Endothelial cell of umbilical vein (primary cell): ENCODE measurements around the gene ZNF385D. TPM values are rescaled to one million over a fixed set of nuclear protein-coding genes. Genes with fewer than 3 reads are reported as not detected.

ENCODE experiments used
- BruUV-seq: library from RNA; stranded (reverse); fragments of 400-500 nt; replicated peaks from 2 replicates; lab custom pipeline; 2021; lab: Mats Ljungman, UMichigan
- CTCF ChIA-PET: fragments of 300-600, 350-600 bp; sonication (Branson Sonifier 250); formaldehyde crosslinking; loops from one replicate; lab custom pipeline; 2021; ENCODE audit warnings: antibody characterized with exemption, inconsistent platforms; lab: Charles Lee
- POLR2A ChIA-PET: fragments of 300-600, 350-600 bp; sonication (Branson Sonifier 250); formaldehyde crosslinking; loops from one replicate; lab custom pipeline; 2021; ENCODE audit warnings: antibody characterized with exemption, inconsistent platforms; lab: Charles Lee
- DNase-seq: peaks from one replicate; pipeline ENCODE4 v3.0.0-alpha.2; 2011; ENCODE audit warnings: low read depth, low spot score
- FAIRE-seq: peaks from 2 replicates; lab custom pipeline; 2011; peaks lifted over from hg19 to GRCh38; lab: Jason Lieb, UNC
- H2AFZ ChIP-seq: 2 replicates; pipeline ENCODE4 v1.6.0; 2012; ENCODE audit warnings: low read depth, low read length, control low read depth, inconsistent platforms
- H3K27ac ChIP-seq: 2 replicates; pipeline ENCODE4 v1.5.1; 2011; ENCODE audit warnings: low read depth, mild to moderate bottlenecking, control low read depth, low read length, moderate library complexity; ENCODE audit not compliant: insufficient read depth
- H3K27me3 ChIP-seq, 2 experiments: 2 replicates each; pipeline versions ENCODE4 v1.6.0 to v1.6.1; 2011; ENCODE audit warnings: low read length in 2 of 2, mixed read lengths in 1 of 2; ENCODE audit not compliant: control insufficient read depth in 2 of 2, insufficient read depth in 2 of 2
- H3K36me3 ChIP-seq, 2 experiments: 2 replicates in 1 of 2; 3 replicates in 1 of 2; pipeline ENCODE4 v1.5.1; 2011; ENCODE audit warnings: low read length in 2 of 2, mild to moderate bottlenecking in 1 of 2, moderate library complexity in 1 of 2; ENCODE audit not compliant: control insufficient read depth in 2 of 2, insufficient read depth in 2 of 2; ENCODE audit errors: extremely low read depth in 1 of 2
- H3K4me1 ChIP-seq: 3 replicates; pipeline ENCODE4 v1.5.1; 2011; ENCODE audit warnings: mild to moderate bottlenecking, low read length; ENCODE audit not compliant: control insufficient read depth, insufficient read depth; ENCODE audit errors: extremely low read depth
- H3K4me2 ChIP-seq: 2 replicates; pipeline ENCODE4 v1.6.1; 2011; ENCODE audit warnings: low read length, control low read depth, mixed read lengths; ENCODE audit not compliant: insufficient read depth
- H3K4me3 ChIP-seq, 3 experiments: fragments of 200-600 bp in 1 of 3; sonication (generic), shearing (Covaris generic) in 1 of 3; replicated peaks in 1 of 3; 2 replicates each; pipeline ENCODE4 v1.5.1; 2011 to 2016; ENCODE audit warnings: control low read depth in 3 of 3, low read length in 3 of 3, mild to moderate bottlenecking in 2 of 3, inconsistent platforms in 1 of 3, low read depth in 1 of 3, moderate library complexity in 1 of 3; ENCODE audit not compliant: insufficient read depth in 1 of 3
- H3K79me2 ChIP-seq: 2 replicates; pipeline ENCODE4 v1.6.0; 2012; ENCODE audit warnings: low read length, inconsistent platforms; ENCODE audit not compliant: control insufficient read depth, insufficient read depth
- H3K9ac ChIP-seq: replicated peaks from 2 replicates; pipeline ENCODE3; 2011; ENCODE audit warnings: low read length, control low read depth; ENCODE audit not compliant: insufficient read depth; ENCODE audit errors: extremely low read depth
- H3K9me1 ChIP-seq: replicated peaks from 3 replicates; pipeline ENCODE4 v1.6.0; 2011; ENCODE audit warnings: mild to moderate bottlenecking, low read length; ENCODE audit not compliant: control insufficient read depth, insufficient read depth; ENCODE audit errors: extremely low read depth
- H3K9me3 ChIP-seq: replicated peaks from 2 replicates; pipeline ENCODE4 v1.5.1; 2012; ENCODE audit warnings: low read length, inconsistent platforms; ENCODE audit not compliant: control insufficient read depth, insufficient read depth
- H4K20me1 ChIP-seq: replicated peaks from 2 replicates; pipeline ENCODE3; 2011; ENCODE audit warnings: mild to moderate bottlenecking, low read length; ENCODE audit not compliant: control insufficient read depth, insufficient read depth; ENCODE audit errors: extremely low read depth
- EZH2 ChIP-seq: IDR thresholded peaks from 2 replicates; pipeline ENCODE4 v1.6.1; 2012; ENCODE audit warnings: borderline replicate concordance, low read depth, mild to moderate bottlenecking, moderate library complexity, low read length, inconsistent platforms; ENCODE audit not compliant: severe bottlenecking
- FOS ChIP-seq: IDR thresholded peaks from 2 replicates; pipeline ENCODE4 v1.6.1; 2011; ENCODE audit warnings: mild to moderate bottlenecking, low read length, moderate library complexity, borderline replicate concordance; ENCODE audit not compliant: insufficient read depth
- GATA2 ChIP-seq: IDR thresholded peaks from 2 replicates; pipeline ENCODE4 v1.7.0; 2011; ENCODE audit warnings: low read depth, mild to moderate bottlenecking, moderate library complexity, mixed read lengths, low read length; ENCODE audit not compliant: insufficient read length, insufficient read depth
- JUN ChIP-seq: IDR thresholded peaks from 2 replicates; pipeline ENCODE4 v1.6.1; 2011; ENCODE audit warnings: borderline replicate concordance, low read depth; ENCODE audit not compliant: insufficient read length, insufficient read depth
- MAX ChIP-seq: IDR thresholded peaks from 2 replicates; pipeline ENCODE4 v1.6.1; 2011; ENCODE audit not compliant: insufficient read depth, insufficient read length
- MYC ChIP-seq: IDR thresholded peaks from one replicate; pipeline ENCODE4 v1.6.1; 2011; ENCODE audit warnings: mild to moderate bottlenecking, low read depth, low read length
- POLR2A ChIP-seq: IDR thresholded peaks from 2 replicates; pipeline ENCODE4 v1.6.1; 2012; ENCODE audit warnings: low read depth, mild to moderate bottlenecking, control low read depth, low read length
- POLR2AphosphoS5 ChIP-seq: IDR thresholded peaks from 2 replicates; pipeline ENCODE4 v1.6.1; 2012; ENCODE audit warnings: low read depth, mild to moderate bottlenecking, control low read depth, low read length, moderate library complexity; ENCODE audit not compliant: insufficient read depth
- dilution Hi-C: fragments of 300-500 bp; cut with MboI; formaldehyde crosslinking; loops from one replicate; pipeline ENCODE4 v1.15.0; 2019; ENCODE audit warnings: low sequenced_read_pairs; ENCODE audit not compliant: extremely low pct_ligation_motif_present
- intact Hi-C: fragments of 100-400 bp; cut with micrococcal nuclease; formaldehyde crosslinking; loops from one replicate; pipeline ENCODE4 v1.10.0; 2022
- polyA plus RNA-seq, 4 experiments: library from polyadenylated mRNA; depleted of rRNA in 3 of 4; stranded (reverse) in 3 of 4; unstranded in 1 of 4; fragments of >200 nt; gene quantifications; 2 replicates each; pipeline versions ENCODE4 v1.2.1 to v1.2.3, GENCODE V29; 2011 to 2012; ENCODE audit warnings: missing spikeins in 1 of 4
- total RNA-seq: library from RNA; stranded (reverse); gene quantifications from 2 replicates; pipeline ENCODE4 v1.2.3, GENCODE V29; 2021
- TF ChIP-seq, protein P1 (sequence below), 2 donors: IDR thresholded peaks; 1 replicate in 1 of 2; 2 replicates in 1 of 2; pipeline ENCODE4 v1.5.1; 2011; ENCODE audit warnings: low read length in 2 of 2, mild to moderate bottlenecking in 2 of 2, moderate library complexity in 2 of 2, control low read depth in 1 of 2, inconsistent platforms in 1 of 2, low read depth in 1 of 2; ENCODE audit not compliant: insufficient read depth in 1 of 2; ENCODE audit errors: extremely low read depth in 1 of 2

ZNF385D gene
- total and polyA plus RNA-seq, 2 donors (not counting 3 experiments of a cell fraction or from before 2014, with no cell fraction given), result not detected

- H3K9ac ChIP-seq, result no peak overlapping the region
- no peaks in the 10 kb centered on the region for H3K9me1 ChIP-seq
- no peaks in the 10 kb centered on the region for H4K20me1 ChIP-seq
- H3K4me3 ChIP-seq, result no peak overlapping the region
- TF ChIP-seq POLR2A, result no peak
- no peak for TF ChIP-seq EZH2
- TF ChIP-seq GATA2, result no peak
- no peaks in the 10 kb centered on the region for H3K79me2 ChIP-seq
- H2AFZ ChIP-seq, result no peak overlapping the region
- H3K27ac ChIP-seq, result no peak overlapping the region
- intact Hi-C loops (no loop called here), dilution Hi-C loops (no loop called here)
- DNase-seq (no peak), FAIRE-seq (no peak)
- ChIA-PET POLR2A (no interaction called here), CTCF (no interaction called here)
- peaks cover 22% of the 10 kb centered on the region for H3K4me1 ChIP-seq
- H3K4me2 ChIP-seq, result no peak overlapping the region
- no peaks in the 10 kb centered on the region for H3K9me3 ChIP-seq
- H3K36me3 ChIP-seq, result no peaks in the 10 kb centered on the region
- no TSS peak for BruUV-seq
- H3K27me3 ChIP-seq, result no peaks in the 10 kb centered on the region
Observed at GRCh38 chr3:21668012-21668411, 83.0 kb downstream of the ZNF385D start.

DNA sequence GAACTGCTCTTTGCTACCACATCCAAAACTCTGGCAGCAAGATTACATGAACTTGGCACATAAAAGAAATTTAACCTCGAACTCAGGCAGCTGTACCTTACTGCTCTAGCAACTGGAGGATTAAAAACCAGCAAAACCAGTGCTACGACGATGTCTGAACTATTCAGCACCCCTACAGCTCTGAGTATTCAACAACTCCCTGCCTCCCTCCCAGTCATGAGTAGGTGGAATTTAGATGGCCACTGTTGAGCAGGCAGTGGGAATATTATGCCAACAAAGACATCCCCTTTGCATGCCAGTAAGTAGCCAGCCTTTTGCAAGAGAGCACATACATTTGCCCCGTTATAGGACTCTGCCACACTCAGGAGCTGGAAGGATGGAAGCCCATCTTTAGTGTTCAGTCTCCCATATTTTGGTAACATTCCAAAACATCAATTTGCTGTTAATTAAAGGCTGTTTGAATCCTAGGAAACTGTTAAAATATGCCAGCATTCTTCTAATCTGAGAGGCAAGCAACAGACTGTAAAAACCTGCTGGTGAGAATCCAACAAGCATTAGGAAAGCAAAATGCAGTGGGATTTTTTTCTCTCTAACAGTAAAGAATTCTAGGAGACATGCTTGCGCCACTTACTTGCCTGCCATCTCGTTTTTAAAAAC lies 85.4 kb downstream of the ZNF385D start:
- no peaks in the 10 kb centered on the region for H3K4me1 ChIP-seq
- dilution Hi-C loops (no loop called here), intact Hi-C loops (no loop called here)
- FAIRE-seq (no peak), DNase-seq (no peak)
- no peak overlapping the region for H3K4me2 ChIP-seq
- no TSS peak for BruUV-seq
- H2AFZ ChIP-seq, result no peak overlapping the region
- CTCF ChIA-PET, result no interaction called here
- H3K9me1 ChIP-seq, result no peaks in the 10 kb centered on the region
- H3K27me3 ChIP-seq, result peaks cover 0 to 3% of the 10 kb centered on the region in 2 experiments
- H3K4me3 ChIP-seq, result no peak overlapping the region
- POLR2A ChIA-PET, result no interaction called here
- H3K36me3 ChIP-seq, result no peaks in the 10 kb centered on the region
- H3K9ac ChIP-seq, result no peak overlapping the region
- H3K9me3 ChIP-seq, result no peaks in the 10 kb centered on the region
- H3K79me2 ChIP-seq, result no peaks in the 10 kb centered on the region
- no peak overlapping the region for H3K27ac ChIP-seq
- TF ChIP-seq, protein P1, sequence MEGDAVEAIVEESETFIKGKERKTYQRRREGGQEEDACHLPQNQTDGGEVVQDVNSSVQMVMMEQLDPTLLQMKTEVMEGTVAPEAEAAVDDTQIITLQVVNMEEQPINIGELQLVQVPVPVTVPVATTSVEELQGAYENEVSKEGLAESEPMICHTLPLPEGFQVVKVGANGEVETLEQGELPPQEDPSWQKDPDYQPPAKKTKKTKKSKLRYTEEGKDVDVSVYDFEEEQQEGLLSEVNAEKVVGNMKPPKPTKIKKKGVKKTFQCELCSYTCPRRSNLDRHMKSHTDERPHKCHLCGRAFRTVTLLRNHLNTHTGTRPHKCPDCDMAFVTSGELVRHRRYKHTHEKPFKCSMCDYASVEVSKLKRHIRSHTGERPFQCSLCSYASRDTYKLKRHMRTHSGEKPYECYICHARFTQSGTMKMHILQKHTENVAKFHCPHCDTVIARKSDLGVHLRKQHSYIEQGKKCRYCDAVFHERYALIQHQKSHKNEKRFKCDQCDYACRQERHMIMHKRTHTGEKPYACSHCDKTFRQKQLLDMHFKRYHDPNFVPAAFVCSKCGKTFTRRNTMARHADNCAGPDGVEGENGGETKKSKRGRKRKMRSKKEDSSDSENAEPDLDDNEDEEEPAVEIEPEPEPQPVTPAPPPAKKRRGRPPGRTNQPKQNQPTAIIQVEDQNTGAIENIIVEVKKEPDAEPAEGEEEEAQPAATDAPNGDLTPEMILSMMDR (IDR thresholded peaks at IDR 0.05; ENCODE audit: extremely low read depth in 1 of 2, insufficient read depth in 1 of 2, low read depth in 1 of 2, low read length in 2 of 2), result no peak
- TF ChIP-seq EZH2, result no peak
- TF ChIP-seq FOS, result no peak
- no peak for TF ChIP-seq MYC
- TF ChIP-seq GATA2, result no peak
- TF ChIP-seq POLR2A, result no peak
- no peak for TF ChIP-seq JUN
- TF ChIP-seq POLR2AphosphoS5, result no peak
- no peak for TF ChIP-seq MAX
- H4K20me1 ChIP-seq, result no peaks in the 10 kb centered on the region
